ENCODE measurements around the gene ZFP2.

DNA sequence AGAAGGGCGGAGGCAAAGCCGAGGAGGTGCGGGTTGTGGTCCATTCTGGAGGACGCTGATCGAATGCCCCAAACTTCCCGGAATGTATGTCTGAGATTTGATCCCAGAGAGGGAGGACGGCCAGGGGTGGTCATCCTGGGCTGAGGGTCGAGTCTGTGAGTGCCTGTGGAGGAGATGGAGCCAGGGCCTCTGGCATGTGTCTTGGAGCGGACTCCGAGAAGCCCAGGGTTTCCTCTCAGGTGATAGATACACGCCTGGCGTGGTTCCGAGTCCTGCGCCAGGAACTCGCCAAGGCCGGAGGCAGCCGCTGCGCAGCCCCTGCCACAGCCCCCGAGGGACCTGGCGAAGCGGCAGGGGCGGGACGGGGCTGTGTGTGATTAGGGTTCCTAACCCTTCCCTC is 45.6 kb downstream of the ZFP2 start:
- TF ChIP-seq POLR2A (IDR thresholded peaks at IDR 0.05), result no peak
- TF ChIP-seq, protein P1, sequence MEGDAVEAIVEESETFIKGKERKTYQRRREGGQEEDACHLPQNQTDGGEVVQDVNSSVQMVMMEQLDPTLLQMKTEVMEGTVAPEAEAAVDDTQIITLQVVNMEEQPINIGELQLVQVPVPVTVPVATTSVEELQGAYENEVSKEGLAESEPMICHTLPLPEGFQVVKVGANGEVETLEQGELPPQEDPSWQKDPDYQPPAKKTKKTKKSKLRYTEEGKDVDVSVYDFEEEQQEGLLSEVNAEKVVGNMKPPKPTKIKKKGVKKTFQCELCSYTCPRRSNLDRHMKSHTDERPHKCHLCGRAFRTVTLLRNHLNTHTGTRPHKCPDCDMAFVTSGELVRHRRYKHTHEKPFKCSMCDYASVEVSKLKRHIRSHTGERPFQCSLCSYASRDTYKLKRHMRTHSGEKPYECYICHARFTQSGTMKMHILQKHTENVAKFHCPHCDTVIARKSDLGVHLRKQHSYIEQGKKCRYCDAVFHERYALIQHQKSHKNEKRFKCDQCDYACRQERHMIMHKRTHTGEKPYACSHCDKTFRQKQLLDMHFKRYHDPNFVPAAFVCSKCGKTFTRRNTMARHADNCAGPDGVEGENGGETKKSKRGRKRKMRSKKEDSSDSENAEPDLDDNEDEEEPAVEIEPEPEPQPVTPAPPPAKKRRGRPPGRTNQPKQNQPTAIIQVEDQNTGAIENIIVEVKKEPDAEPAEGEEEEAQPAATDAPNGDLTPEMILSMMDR (IDR thresholded peaks at IDR 0.05), result no peak
